ENCODE results near the gene CCNF.
"Not testable (repeated sequence)": the region's sequence is repeated elsewhere in the genome, so short reads cannot be mapped to it uniquely, and the experiment has no call there.

The CCNF gene

DNA sequence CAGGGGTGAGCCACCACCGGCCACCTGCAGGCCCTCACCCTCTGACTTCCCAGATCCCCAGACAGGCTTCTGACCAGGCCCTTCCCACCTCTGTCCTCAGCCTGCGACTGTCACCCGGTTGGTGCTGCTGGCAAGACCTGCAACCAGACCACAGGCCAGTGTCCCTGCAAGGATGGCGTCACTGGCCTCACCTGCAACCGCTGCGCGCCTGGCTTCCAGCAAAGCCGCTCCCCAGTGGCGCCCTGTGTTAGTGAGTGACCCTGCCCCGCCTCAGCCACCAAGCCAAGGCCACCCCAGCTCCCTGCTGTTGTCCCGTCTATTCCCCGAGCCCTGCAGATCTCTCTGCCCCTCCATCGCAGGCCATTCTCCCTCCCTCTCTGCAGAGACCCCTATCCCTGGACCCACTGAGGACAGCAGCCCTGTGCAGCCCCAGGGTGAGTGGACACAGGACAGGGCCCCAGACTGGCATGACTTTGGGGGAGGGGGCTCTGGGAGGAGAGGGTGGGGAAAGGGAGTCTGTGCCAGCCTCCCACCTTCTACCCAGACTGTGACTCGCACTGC lies 43.7 kb downstream of the CCNF start:
- no peak for DNase-seq

DNA sequence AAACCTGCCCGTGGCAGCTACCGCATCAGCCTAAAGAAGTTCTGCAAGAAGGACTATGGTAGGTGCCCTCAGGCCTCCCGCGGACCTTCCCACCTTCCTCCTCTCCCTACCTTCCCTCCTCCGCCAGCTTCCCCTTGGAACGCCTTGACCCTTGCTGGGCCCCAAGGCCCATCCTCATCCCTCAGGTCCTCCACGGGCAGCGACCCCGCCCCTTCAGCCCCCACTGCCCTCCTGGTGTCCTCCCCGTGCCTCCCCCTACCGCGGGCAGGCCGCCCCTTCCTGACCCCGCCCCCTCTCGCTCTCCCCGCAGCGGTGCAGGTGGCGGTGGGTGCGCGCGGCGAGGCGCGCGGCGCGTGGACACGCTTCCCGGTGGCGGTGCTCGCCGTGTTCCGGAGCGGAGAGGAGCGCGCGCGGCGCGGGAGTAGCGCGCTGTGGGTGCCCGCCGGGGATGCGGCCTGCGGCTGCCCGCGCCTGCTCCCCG lies 44.2 kb downstream of the CCNF start:
- no peak for DNase-seq

DNA sequence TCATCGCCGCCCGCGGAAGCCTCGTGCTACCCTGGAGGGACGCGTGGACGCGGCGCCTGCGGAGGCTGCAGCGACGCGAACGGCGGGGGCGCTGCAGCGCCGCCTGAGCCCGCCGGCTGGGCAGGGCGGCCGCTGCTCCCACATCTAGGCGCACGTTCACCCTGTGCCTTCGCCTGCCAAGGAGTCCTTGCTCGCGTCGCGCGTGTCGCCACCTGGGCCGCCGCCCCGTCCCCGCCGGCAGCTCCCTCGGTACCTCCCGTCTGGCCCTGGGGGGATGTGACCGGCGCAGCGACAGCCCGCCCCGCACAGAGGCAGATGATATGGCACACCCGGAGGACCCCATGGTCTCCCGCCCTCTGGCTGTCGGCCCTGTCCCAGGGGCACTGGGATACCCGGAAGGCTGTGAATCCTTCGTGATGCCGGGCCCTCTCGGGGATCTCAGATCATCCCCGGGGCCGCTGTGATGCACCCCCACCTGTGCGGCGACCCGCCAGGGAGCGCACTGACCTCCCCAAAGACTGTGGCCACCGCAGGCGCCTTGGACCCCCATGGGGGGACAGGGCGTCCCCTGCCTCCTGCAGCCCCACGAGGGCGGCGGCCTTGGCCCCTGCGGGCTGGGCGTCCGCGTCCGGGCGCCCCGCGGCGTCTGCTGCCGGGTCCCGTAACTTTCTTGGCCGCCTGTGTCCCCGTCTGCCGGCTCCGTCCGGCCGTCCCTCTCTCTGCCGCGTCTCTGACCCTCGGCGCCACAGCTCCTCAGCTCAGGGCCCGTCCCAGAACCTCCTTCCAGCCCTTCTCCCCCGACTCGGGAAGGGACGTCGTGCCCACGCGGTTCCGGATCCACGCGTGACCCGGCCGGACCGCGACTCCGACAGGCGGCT lies 45.0 kb downstream of the CCNF start:
- DNase-seq, result no peak

DNA sequence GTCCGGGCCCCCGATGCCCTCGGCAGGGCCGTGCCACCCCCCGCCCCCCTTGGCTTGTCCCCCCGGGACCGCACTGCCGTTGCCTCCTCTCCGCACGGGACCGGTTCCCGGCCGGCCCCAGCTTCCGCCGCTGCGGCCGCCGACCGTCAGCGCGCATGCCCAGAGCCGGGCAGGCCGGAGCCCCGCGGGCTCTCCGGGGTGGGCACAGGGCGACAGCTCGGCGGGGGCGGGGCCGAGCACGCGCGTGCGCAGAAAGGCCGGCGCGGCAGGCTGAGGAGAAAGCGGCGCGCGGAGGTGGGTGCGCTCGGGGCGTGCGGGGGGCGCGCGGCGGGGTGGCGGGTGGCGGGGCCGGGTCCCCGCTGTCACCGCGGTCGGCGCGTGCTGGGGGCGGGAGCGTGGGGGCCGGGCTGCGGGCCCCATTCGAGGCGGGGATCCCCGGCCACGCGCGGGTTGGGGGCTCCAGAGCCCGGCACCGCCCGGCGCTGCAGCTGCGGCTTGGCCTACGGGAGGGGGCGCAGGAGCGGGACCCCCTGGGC lies 45.7 kb downstream of the CCNF start, which contains the start of gene TBC1D24:
Gene TBC1D24, plus strand, starts transcription at position 251 of the 536 bp plus-strand sequence. CDS start 21,022 bp downstream, outside the sequence.
- DNase-seq, result peak; percentile 33

DNA sequence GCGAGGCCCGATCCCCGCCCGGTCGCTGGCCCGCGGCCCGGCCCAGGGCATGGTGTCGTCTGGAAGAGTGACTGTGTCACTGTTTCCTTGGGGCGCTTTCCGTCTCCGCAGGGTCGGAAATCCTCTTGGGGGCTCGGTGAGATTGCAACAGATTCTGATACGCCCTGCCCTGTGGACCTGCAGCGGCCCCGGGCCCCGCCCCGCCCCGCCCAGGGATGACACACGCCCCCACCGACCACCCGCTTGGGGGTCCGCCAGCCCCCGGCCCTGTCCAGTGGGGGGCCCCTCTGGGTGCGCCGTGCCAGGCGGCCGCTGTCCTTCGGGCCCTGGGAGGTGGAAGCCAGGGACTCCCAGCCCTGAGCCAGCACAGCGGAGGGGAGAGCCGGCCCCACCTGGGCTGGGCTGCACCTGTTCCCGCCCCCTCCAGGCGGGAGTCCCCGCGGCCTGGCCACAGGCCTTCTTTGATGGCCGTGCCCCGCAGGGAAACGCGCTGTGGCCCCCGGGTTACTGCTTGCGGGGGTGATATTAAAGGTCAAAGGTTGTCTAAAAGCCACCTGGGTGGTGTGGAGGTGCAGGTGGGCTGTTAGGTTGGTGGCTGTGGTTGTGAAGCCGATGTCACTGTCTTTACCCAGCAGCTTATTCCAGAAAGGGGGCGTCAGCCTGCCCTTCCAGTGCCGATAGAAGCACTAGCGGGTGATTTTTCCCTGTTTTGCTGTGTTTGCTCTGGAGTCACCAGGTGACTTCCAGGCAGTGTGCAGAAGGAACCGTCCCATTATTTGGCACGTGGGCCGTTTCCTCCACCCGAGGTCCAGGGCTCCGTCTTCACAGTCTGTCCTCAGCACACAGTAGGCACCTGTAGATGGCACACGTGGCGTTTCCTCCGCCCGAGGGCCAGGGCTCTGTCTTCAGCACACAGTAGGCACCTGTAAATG lies 46.4 kb downstream of the CCNF start:
- no peak for DNase-seq

DNA sequence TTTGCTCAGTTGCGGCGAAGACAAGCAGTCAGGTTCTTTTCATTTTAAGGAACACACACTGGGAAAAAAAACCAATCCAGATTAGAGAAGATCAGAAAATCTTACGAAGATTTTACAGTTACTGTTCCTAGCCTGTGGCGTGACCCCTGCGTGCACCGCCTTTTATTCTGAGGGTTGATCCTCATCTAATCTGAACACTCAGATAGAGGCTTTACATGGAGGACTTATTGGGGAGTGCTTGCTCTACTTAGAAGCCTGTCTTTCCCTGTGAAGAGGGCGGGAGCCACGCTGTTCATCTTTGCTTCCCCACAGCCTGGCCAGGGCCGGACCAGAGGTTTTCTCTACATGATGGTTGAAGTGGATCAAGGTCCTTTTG lies 47.1 kb downstream of the CCNF start:
- no peak for DNase-seq

DNA sequence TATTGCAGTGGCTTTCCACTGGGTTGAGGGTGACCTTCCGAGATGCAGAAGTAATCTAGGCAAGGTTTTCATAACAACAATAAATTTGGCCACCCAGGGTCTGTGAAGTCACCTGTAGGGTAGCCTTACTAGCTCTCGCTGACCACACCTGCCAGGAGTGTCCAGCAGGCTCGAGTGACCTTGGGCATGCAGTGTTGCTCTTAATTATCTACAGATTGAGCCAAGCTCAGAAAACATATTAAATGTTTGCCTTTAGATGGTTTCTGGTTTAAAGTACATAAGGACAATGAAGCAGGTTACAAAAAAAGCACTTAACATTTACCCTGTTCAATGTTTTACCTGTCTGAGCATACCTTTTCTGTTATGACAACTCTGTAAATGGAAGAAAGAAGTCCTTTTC lies 47.5 kb downstream of the CCNF start:
- no peak for DNase-seq

DNA sequence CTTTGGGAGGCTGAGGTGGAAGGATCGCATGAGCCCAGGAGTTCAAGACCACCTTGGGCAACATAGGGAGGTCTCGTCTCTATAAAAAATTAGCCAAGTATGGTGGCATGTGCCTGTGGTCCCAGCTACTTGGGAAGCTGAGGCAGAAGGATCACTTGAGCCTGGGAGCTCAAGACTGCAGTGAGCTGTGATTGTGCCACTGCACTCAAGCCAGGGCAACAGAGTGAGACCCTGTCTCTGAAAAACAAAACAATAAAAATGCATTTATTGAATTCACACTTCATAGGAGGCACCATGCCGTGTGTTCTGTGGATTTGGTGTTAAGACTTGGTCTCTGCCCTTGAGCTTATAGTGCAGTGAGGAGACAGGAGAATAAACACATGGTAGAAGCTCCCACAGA lies 48.1 kb downstream of the CCNF start:
- no peak for DNase-seq

DNA sequence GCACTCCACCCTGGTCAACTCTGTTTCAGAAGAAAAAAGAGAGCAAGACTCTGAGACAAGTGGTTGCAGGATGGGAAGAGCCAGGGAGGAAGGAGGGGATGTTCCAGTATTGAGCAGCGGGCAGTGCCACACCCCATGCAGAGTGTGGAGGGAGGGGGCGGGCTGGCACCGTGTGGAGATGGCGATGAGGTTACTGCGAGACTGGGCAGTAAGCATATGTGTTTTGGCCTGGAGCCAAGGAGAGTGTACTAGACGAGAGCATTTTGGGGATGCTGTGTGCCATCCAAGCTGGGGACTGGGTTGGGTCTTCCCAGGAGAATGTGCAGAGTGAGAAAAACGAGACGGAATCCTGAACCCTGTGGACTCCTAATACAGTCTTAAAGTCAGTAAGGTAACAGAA lies 49.0 kb downstream of the CCNF start:
- DNase-seq, result no peak

DNA sequence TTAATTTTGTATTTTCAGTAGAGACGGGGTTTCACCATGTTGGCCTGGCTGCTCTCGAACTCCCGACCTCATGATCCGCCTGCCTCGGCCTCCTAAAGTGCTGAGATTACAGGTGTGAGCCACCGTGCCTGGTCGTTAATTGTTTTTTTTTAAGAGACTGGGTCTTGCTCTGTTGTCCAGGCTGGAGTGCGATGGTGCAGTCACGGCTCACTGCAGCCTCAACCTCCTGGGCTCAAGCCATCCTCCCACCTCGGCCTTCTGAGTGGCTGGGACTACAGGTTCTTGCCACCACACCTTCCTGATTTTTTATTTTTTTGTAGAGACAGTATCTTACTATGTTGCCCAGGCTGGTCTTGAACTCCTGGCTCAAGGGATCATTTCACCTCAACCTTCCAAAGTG lies 50.7 kb downstream of the CCNF start:
- DNase-seq, result not testable (repeated sequence)

DNA sequence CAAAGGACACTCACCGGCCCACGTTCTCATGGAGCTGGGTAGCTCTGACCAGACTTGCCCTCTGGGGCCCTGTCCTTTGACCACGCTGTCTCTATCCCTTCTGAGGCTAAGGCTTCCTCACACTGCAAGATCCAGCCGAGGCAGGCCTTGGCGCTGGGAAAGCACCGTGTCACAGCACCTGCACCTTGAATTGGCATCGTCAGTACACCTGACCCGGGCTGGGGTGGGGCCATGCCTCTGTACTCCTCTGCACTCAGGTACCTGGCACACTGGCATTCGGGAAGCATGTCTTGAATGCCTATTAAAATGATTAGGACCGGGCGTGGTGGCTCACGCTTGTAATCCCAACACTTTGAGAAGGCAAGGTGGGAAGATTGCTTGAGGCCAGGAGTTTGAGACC lies 51.7 kb downstream of the CCNF start:
- DNase-seq, result no peak

DNA sequence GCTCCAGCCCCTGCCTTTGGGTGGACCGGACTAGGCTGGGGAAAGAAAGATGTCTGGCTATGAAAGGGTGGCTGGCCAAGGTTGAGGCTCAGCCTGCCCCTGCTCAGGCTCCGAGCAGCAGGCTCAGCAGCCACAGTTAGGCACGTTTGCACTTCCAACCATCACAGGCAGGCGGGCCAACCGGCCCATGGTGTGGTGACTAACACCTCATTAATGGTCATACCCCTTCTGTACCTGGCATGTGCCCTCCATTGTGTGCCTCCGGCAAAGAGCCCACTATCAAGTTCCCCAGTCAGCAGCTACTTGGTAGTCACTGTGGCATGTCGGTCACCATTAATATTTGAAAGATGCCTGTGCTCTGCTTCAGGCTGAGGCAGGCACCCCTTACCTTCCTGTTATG lies 52.4 kb downstream of the CCNF start:
- DNase-seq, result no peak

DNA sequence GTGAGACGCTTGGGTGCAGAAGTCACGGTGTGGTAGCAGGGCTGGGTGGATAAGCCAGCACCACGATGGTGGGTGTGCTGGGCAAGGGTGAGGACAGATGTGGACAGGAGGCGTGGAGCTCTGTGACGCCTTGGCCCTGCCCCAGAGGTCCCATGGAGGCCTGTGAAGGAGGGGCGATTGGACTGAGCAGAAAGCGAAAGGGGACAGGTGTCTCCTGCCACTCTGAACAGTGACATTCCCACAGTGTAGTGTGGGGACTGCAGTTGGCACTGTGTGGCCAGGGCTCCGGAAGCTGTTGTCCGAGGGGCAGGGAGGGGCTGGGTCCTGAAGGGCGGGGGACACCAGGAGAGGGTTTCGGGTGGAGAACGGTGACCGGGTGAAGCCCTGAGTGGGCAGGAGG lies 53.0 kb downstream of the CCNF start:
- DNase-seq, result no peak

DNA sequence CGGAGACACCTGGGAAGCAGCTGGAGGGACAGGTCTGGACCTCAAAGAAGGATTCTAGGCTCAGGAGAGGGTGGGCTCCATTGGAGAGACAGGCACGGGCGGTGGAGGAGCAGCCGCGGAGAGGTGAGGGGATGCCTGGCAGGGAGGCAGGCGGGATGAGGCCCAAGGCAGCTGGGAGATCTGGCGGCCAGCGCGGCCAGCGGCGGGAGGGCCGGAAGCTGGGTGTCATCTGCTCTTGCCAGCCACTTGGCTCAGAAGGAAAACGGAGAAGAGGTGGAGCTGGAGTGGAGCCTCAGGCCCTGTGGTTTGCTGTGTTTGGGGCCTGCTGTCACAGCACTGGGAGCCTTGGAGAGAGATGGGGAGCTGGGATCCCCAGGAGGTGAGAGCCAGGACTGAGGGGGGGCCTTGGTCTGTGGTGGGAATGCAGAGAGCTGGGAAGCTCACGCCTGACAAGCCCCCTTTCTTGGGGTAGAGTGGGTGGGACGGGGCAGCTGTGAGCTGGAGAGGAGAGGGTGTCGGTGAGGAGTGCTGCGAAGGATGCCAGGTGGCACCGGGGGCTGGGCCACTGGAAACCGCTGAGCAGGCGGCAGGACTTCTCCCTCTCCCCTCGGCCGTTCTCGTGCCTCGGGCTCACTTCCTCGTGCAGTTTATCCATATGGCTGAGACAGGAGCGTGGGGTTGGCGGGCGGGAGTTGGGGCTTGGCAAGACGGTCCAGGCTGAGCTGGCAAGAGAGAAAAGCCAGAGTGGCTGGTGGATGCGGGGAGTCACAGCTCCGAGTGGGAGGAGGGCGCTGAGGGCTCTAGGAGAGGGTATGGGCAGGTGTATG lies 53.7 kb downstream of the CCNF start:
- peak; percentile 80 for DNase-seq

DNA sequence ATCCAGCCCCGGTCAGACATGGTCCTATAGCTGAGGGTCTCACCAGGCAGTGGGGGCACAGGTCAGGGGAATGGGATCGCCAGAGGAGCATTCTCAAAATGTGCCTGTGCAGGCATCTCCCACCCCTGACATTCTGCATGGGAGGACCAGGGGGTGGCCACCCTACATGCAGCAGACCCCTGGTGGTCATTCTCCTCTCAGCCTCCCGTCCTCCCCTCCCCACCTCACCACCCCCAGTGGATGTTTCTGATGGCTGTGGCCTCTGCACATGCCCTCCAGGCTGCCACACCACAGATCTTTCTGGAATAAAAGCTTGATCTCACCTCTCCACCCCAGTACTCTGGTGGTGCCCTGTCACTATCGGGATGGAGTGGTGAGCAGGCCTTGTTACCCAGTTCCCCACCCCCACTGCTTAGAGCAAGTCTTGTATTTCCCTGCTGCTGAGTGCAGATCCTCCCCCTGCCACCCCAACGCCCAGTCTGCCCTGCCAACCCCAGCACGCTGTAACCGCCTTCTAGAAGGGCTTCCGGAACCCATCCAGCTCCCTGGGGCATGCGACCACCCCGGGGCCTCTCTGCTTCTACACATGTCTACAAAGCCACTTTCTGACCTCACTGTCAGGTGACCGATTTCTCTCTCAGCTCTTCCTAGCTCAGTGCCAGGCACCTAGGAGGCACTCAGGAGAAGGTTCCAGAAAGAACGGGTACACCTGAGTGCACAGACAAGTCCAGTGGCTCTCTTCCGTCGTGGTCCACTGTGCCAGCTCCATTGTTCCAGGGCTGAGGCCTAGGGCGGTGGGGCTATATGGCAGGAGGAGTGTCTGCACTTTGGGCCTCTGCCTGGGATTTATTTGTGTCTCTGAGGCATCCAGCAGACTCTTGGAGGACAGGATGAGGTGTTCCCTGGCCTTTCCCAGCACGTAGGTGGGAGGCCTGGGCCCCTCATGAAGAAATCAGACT lies 55.0 kb downstream of the CCNF start:
- no peak for DNase-seq

DNA sequence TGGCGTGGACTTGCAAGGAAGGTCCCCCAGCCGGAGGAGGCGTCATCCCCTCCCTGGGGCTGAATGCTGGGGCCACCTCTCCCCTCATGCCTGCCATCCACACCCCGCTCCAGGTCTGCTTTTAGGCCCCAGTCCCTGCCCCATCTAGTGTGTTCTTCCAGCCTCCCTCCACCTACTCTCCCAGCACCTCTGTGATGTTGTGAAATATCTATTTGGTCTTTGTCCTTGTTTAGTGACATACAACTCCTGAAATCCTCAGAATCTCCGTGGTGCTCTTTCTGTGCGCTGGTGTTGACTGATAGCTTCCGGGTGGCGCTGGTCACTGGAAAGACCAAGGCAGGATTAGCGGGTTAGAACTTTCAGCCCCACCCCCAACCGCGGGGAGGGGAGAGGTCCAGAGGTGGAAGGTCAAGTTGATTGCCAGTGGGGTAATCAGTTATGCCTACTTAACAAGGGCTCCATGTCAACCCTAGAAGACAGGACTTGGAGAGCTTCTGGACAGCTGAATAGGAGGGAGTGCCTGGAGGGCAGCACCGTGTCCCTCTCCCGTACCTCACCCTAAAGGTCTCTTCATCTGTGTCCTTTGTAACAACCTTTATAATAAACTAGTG lies 55.8 kb downstream of the CCNF start:
- DNase-seq, result no peak

DNA sequence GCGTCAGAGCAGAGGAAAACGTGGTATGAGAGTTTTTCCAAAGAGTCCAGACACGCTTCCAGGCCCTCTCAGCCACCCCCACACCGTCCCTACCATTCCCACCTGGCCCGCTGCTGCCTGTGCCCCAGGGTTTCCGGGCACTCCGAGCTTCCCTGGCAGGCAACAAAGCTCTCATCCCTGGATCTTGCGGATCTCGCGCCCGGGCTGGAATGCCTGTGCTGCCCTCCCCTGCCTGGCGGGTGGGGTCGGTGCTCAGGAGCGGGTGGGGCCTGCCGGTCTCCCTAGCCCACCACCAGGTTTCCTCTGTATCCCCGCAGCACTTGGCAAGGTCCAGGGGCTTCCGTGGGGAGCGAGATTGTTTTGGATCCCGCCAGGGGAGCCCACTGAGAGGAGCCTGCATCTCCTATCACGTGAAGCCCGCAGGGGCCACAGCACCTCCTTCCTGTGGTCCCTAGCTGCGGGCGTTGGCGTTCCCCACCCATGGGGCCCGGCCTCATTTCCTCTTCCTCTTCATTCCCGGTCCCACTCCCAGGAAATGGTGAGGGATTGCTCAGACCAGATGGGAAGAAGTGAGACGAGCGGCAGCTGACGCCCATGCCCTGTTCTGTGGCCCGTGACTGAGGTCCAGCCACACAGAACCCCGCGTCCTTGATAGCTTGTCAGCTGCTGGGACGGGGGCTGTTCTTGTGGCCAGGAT lies 56.7 kb downstream of the CCNF start:
- no peak for DNase-seq

DNA sequence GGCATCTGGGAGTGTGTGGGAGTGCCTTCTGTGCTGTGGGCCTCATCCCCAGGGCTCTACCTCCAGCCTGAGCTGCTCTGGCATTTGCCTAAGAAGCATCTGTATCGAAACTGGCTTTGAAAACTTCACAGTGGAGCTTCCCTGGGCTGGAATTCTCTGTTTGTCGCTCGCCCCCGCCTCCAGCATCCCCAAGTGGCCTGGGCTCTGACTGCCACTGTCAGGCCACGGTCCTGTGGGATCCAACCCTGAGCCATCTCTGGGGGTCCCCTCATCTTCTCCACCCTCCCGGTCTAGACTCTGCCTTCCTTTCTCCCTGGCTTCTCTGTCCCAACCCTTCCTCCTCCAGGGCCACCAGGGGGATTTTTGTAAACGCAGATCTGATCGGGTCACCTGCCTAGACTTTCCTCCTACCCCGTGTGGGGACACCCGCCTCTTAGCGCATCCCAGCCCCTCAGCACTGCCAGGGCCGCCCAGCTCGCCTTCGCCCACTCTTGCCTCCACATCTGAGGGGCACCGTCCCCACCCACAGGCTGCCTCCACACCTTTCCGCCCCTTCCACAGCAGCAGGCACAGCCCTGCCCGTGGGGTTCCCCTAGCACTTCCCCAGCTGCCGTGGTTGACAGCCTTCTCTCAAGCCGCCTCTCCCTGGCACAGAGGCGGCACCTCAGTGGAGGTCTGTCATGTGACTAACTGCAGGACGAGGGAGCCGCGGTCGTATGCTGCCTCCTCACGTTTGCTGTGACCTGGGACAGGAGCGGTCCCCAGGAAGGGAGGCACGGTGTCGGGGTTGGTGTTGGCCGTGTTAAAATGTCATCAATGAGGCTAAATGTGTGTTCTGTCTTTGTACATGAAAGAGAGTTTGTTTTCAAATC lies 57.6 kb downstream of the CCNF start:
- no peak for DNase-seq

DNA sequence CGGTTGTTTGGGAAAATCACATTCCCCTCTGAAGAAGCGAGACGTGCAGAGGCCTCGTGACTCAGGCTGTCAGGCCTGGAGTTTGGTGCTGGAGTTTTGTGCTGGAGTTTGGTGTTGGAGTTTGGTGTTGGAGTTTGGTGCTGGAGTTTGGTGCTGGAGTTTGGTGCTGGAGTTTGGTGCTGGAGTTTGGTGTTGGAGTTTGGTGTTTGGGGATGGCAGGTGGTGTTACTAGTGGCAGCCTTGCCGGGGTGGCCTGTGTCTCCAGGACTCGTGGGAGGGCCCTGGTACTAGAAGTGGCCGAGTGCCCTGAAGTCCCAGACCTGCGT lies 58.2 kb downstream of the CCNF start:
- DNase-seq, result no peak

Measured in DMS 273 treated with DMSO at 0.1 percent for 48 hours (cell line).